H54 (cell line): ENCODE results near the gene FAM229B.

Experiments
- DNase-seq: peaks from one replicate; pipeline ENCODE4 v3.0.0; 2011; ENCODE audit warnings: low spot score, mixed read lengths; ENCODE audit not compliant: insufficient read length
- FAIRE-seq: peaks from 3 replicates; lab custom pipeline; 2011; peaks lifted over from hg19 to GRCh38; lab: Jason Lieb, UNC
- POLR2A ChIP-seq: IDR thresholded peaks from 2 replicates; pipeline ENCODE4 v1.6.1; 2011; ENCODE audit warnings: low read depth, mild to moderate bottlenecking, low read length

The FAM229B gene

DNA sequence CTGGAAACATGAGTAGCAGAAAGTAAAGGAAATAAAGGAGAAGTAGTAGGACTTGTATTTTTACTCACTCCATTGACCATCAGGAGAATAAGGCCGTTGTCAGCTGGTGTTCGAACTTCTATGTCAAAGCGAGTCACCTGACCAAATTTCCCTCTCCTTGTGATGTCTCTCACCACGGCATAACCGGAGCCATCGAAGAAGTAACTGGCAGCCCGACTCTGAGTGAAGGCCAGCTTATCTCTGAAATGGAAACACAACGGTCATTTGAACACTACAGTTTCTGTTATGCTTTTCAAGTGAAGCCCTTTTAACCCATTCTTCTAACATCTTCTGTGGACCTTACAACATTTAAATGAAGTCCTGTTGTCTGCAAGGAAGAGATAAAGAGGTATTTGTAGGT lies 51.7 kb downstream of the FAM229B start:
- TF ChIP-seq POLR2A: no peak
- no peak for FAIRE-seq

DNA sequence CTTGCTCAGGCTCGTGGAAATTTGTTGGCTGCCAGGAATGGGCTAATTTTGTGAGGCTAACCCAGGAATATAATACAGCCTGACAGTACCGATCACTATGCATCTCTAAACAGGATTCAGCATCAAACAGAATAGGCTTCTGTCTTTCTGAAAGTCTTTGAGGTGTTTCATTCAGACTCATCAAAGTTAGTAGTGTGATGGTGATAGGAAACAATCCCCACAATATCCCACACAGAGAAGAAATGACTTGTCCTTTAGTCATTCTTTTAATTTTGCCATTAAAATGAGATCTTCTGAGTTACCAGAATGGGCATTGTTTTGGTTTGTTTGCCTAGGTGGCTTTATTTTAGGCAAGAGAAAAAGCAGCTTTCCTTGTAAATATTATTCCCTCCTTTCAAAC lies 54.3 kb downstream of the FAM229B start:
- FAIRE-seq (no peak), DNase-seq (no peak)
- TF ChIP-seq POLR2A: no peak

More for the DNA sequence above, 51.7 kb downstream of the FAM229B start:
- DNase-seq: no peak

DNA sequence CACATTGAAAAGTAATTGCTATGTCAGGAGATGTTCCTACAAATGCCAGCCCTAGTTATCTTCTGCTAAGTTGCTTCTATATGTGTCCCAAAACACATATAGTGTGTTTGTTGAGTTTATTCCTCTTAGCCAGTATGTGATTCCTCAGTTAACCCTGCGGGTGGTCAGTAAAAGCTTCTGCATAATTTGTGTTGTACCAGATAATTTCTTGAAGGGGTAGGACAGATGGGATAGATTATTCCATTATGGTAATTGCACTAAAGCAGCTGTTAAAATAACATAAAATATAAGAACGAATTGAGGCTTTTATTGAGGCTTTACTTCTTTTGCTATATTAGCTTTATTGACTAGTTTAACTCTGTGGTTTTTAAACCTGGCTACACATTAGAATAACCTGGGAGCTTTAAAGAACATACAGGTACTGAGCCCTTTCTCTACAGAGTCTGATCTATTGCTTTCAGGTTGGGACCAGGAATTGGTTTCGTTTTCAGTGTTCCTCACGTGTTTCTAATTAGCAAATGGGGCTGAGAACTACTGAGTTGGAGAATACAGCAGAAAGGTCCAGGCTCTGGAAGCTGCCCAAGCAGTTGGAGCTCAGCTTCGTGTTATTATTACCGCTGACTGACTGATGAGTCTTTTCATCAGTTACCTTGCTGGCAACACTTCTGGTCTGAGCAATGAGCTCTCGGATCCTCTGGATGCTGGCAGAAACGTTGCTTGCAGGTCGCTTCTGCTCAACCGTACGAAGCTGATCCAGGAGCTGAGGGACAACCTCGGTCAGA lies 56.9 kb downstream of the FAM229B start:
- no peak for FAIRE-seq
- no peak for TF ChIP-seq POLR2A
- DNase-seq: no peak

DNA sequence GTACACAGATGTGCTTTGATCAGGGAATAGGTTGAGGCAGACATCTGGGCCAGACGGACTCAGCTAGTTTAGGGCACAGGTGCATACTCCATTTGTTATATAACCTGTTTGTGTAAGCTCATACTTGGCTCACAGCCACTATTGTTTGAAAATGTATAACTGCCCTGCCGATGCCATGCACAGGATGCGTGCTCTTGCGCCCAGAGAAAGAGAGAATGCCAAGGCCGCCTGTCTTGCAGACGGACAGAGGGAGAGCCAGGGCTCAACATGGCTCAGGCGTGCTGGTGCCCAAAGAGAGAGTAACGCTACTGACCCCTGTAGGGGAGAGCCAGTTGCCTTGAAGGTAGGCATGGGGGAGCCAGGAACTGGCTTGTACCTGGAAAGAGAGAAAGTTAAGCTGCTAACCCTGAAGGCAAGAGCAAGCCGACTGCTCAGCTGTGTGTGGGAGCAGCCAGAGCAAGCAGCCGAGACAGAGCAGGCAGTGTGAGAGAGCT lies 57.7 kb downstream of the FAM229B start:
- FAIRE-seq: no peak
- DNase-seq: no peak
- no peak for TF ChIP-seq POLR2A

DNA sequence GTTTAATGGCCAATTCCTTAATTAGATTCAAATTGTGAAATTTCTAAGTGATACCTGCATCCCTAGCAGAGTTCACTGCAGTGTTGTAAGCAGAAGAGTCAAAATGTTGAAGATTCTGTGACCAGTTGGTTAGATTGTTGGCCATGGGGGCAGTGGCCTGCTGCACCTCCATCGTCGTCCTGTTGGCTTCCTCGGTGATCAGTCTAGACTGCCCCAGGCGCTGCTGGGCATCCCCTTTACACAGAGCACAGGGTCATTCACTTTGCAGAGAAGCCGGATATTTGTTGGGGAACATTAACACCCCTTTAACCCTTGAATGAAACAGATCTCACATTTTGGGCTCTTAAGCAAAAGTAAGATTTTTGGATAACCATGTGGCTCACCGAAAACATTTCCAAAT lies 60.7 kb downstream of the FAM229B start:
- TF ChIP-seq POLR2A: no peak
- no peak for FAIRE-seq
- no peak for DNase-seq

DNA sequence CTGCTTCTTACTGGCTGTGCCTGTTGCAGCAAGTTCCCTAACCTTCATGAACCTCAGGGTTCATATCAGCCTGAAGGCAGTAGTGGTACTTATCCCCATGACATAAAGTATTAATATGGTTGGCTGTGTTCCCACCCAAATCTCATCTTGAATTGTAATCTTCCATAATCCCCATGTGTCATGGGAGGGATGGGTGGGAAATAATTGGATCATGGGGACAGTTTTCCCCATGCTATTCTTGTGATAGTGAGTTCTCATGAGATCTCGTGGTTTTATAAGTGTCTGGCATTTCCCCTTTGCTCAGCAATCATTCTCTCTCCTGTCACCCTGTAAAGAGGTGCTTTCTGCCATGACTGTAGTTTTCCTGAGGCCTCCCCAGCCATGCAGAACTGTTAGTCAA lies 61.8 kb downstream of the FAM229B start:
- DNase-seq (no peak), FAIRE-seq (no peak)
- TF ChIP-seq POLR2A: no peak

DNA sequence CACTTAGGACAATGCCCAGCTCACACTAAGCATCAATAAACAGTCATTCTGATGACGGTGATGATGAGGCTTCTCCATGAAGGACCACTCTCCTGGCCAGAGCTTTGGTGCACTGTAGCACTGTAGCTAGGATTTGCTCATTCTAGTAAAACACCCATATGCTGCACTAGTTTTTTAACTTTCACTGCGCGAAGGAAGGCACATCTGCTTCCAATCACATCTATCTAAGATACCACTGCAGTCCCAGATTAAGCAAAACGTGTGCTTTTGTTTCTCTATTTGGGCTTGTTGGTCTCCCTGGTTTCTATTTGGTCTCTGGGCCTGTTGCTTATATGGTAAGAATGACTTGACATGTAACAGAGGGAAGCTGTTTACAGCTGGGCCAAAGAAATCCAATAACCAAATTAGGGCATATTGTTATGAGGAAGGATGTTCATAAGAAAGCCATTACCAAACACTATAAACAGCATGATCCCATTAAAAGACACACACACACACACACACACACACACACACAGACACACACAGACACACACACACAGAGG lies 62.4 kb downstream of the FAM229B start:
- TF ChIP-seq POLR2A: no peak
- FAIRE-seq: no peak
- DNase-seq: no peak

DNA sequence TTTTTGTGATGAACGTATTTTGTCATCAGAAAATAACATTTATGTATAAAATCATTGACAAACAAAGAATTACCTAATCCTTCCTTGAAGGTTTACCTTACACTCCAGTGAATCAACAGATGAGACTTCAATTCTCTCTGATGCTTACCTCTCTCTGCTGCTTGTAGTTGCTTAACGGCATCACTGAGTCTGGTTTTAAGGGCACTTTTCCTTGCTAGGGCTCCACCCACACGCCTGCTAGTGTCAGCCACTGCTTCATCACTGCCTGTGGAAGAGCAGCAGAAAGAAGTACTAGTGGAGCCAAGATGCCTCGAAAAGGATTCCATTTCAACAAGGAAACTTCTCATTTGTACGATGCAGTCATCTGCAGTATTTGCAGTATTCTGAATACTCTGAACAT lies 63.0 kb downstream of the FAM229B start:
- FAIRE-seq: no peak
- no peak for DNase-seq
- no peak for TF ChIP-seq POLR2A
